ENCODE data around the gene C17orf67. TPM values are rescaled to one million over a fixed set of nuclear protein-coding genes. Genes with fewer than 3 reads are reported as not detected.

The C17orf67 gene
- total RNA-seq, 1 donor from 2014 or later = 10.1 TPM

DNA sequence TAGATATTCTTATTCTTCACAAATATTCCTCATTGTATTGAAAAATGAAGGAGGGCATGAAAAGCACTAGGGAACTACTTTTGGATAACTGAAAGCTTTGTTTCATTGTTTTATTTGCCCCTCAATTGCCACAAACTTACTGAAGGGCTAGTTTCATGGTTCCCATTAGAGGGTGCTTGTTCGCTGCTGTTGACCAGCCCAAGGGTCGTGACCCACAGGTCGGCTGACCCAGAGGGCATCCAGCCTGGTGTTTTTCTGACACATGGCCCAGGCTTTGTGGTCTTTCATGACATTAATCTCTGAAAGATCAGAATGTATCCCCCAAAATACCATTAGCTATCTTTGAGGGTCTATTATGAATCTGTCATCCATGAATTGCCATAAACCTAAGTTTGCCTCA, 30.3 kb upstream of the C17orf67 start:
- intact Hi-C loops (cut with DNase I) = no loop called here
- H3K27ac ChIP-seq = no peak overlapping the region
- H3K4me1 ChIP-seq = no peaks in the 10 kb centered on the region
- H3K36me3 ChIP-seq = peaks cover 14 to 34% of the 10 kb centered on the region in 2 donors
- TF ChIP-seq, protein P1, sequence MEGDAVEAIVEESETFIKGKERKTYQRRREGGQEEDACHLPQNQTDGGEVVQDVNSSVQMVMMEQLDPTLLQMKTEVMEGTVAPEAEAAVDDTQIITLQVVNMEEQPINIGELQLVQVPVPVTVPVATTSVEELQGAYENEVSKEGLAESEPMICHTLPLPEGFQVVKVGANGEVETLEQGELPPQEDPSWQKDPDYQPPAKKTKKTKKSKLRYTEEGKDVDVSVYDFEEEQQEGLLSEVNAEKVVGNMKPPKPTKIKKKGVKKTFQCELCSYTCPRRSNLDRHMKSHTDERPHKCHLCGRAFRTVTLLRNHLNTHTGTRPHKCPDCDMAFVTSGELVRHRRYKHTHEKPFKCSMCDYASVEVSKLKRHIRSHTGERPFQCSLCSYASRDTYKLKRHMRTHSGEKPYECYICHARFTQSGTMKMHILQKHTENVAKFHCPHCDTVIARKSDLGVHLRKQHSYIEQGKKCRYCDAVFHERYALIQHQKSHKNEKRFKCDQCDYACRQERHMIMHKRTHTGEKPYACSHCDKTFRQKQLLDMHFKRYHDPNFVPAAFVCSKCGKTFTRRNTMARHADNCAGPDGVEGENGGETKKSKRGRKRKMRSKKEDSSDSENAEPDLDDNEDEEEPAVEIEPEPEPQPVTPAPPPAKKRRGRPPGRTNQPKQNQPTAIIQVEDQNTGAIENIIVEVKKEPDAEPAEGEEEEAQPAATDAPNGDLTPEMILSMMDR (IDR thresholded peaks at IDR 0.05) = no peak
- H3K9me3 ChIP-seq = no peaks in the 10 kb centered on the region
- no peak overlapping the region for H3K4me3 ChIP-seq
- no peaks in the 10 kb centered on the region for H3K27me3 ChIP-seq
- DNase-seq (ENCODE audit: low spot score in 2 of 2) = no peak

DNA sequence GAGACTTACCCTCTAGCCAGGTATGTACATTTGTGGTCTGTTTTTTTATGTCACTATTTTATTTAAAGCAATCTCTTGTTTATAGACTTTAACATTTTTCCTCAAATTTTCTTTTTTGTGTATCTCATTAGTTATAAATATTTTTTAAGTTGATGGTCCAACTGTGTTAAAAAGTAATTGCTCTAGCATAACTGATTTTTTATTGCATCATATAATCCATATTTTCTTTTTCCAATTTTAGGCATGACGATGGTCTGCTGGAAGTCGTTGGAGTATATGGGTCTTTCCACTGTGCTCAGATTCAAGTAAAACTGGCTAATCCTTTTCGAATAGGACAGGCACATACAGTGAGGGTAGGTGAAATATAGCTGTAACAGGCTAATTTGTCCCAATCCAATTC, 28.2 kb upstream of the C17orf67 start:
- Histone ChIP-seq H3K36me3 (peaks cover 14 to 35% of the 10 kb centered on the region in 2 donors), H3K27ac (no peak overlapping the region), H3K27me3 (no peaks in the 10 kb centered on the region), H3K4me3 (no peak overlapping the region), H3K9me3 (no peaks in the 10 kb centered on the region), H3K4me1 (no peaks in the 10 kb centered on the region)
- TF ChIP-seq, protein P1 (IDR thresholded peaks at IDR 0.05) = no peak
- intact Hi-C loops (cut with DNase I) = no loop called here
- DNase-seq (ENCODE audit: low spot score in 2 of 2) = no peak

DNA sequence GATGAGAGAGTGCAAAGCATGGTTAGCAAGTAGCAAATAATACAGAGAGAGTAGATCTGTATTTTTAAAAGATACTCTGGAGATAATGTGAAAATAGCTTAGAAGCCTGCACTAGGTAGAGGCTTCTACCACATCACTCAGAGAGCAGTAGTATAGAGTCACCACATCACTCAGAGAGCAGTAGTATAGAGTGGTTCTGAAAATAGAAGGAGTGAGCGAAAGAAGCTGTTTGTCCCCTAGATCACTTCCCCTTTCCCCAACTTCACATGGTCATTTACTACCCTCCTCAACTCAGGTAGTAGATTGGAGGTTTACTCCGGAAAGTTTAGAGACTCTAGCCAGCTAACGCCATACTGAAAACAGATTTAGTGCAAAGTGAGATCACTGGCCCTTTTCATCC, 17.3 kb upstream of the C17orf67 start:
- TF ChIP-seq, protein P1 (IDR thresholded peaks at IDR 0.05) = no peak
- no peaks in the 10 kb centered on the region for H3K4me1 ChIP-seq
- no peak overlapping the region for H3K4me3 ChIP-seq
- H3K9me3 ChIP-seq = no peaks in the 10 kb centered on the region
- H3K27ac ChIP-seq = no peak overlapping the region
- no peak for DNase-seq (ENCODE audit: low spot score in 2 of 2)
- H3K36me3 ChIP-seq = peaks cover 7 to 39% of the 10 kb centered on the region in 2 donors
- intact Hi-C loops (cut with DNase I) = no loop called here
- no peaks in the 10 kb centered on the region for H3K27me3 ChIP-seq

DNA sequence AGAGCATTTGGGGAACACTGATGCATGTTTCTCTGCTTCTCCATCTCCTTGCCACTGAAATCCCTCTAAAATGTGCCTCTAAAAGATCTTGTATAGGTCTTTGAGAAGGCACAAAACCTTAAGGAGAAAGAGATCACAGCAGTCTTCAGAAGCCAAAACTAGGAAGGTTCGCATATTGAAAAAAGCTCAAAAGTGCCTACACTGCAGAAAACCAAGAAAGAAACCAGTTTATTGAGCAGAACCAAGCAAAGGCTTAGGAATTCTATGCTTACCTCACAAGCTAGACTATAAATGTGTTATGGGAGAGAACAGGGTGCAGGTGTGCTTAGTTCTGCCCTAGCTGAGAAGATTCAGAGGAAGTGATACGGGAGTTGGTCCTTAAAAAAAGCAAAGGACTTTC, 16.9 kb upstream of the C17orf67 start:
- Histone ChIP-seq H3K36me3 (peaks cover 7 to 39% of the 10 kb centered on the region in 2 donors), H3K4me1 (no peaks in the 10 kb centered on the region), H3K4me3 (no peak overlapping the region), H3K27me3 (no peaks in the 10 kb centered on the region), H3K27ac (no peak overlapping the region), H3K9me3 (no peaks in the 10 kb centered on the region)
- intact Hi-C loops (cut with DNase I) = no loop called here
- no peak for DNase-seq (ENCODE audit: low spot score in 2 of 2)
- TF ChIP-seq, protein P1 (IDR thresholded peaks at IDR 0.05) = no peak

DNA sequence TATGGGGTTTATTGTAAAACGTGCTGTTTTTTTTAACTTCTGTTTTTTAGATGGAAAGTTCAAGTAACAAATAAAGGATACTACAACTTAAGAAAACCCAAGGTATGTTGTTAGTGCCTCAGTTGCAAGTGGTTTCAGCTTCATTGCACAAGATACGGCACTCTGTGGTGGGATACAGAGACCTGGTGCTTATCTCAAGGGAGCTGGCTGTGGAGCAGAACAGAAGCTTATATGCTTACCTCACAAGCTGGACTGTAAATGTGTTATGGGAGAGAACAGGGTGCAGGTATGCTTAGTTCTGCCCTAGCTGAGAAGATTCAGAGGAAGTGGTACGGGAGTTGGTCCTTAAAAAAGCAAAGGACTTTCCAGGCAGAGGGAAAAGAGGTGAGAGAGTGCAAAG, 15.4 kb upstream of the C17orf67 start:
- intact Hi-C loops (cut with DNase I) = no loop called here
- TF ChIP-seq, protein P1 (IDR thresholded peaks at IDR 0.05) = no peak
- Histone ChIP-seq H3K27me3 (no peaks in the 10 kb centered on the region), H3K27ac (no peak overlapping the region), H3K4me3 (no peak overlapping the region), H3K36me3 (peaks cover 7 to 39% of the 10 kb centered on the region in 2 donors), H3K9me3 (no peaks in the 10 kb centered on the region), H3K4me1 (no peaks in the 10 kb centered on the region)
- no peak for DNase-seq (ENCODE audit: low spot score in 2 of 2)

DNA sequence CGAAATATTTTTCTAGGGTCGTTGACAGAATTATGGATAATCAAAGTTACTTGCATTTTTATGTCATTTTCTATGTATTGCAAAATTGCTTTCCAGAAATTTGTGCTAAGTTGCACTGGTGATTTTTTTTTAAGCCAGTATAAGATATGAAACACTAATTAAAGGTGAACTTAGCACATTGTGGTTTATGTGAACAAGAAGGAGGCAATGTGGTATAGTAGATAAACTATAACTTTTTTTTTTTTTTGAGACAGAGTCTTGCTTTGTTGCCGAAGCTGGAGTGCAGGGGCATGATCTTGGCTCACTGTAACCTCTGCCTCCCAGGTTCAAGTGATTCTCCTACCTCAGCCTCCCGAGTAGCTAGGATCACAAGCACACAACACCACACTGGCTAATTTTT, 13.4 kb upstream of the C17orf67 start:
- no peaks in the 10 kb centered on the region for H3K27me3 ChIP-seq
- H3K4me1 ChIP-seq = peaks cover 0 to 3% of the 10 kb centered on the region in 2 donors
- peaks cover 7 to 39% of the 10 kb centered on the region in 2 donors for H3K36me3 ChIP-seq
- no peak overlapping the region for H3K4me3 ChIP-seq
- intact Hi-C loops (cut with DNase I) = no loop called here
- no peak overlapping the region for H3K27ac ChIP-seq
- no peak for DNase-seq (ENCODE audit: low spot score in 2 of 2)
- TF ChIP-seq, protein P1 (IDR thresholded peaks at IDR 0.05) = no peak
- H3K9me3 ChIP-seq = no peaks in the 10 kb centered on the region

Measured in ascending aorta (tissue), 2 donors.